Thoracic aorta (tissue), 2 donors: ENCODE measurements around the gene SH3BP4. TPM values are rescaled to one million over a fixed set of nuclear protein-coding genes. Genes with fewer than 3 reads are reported as not detected.

Experiments used
- ATAC-seq: fragments of 150-250 bp; one replicate; pipeline ENCODE4 v1.8.0; 2017; ENCODE audit warnings: low read depth; ENCODE audit not compliant: insufficient number of reproducible peaks, low FRiP score
- DNase-seq: peaks from one replicate; pipeline ENCODE4 v3.0.0-alpha.2; 2020; ENCODE audit warnings: low spot score
- H3K27ac ChIP-seq, 2 donors: fragments of 200-600 bp; sonication (generic); 1 replicate in 1 of 2; 2 replicates in 1 of 2; pipeline ENCODE4 v1.5.1; 2016; ENCODE audit warnings: mild to moderate bottlenecking in 2 of 2, moderate library complexity in 2 of 2
- H3K27me3 ChIP-seq: fragments of 200-600 bp; sonication (generic); replicated peaks from 2 replicates; pipeline ENCODE4 v1.6.0; 2016; ENCODE audit warnings: mild to moderate bottlenecking; ENCODE audit not compliant: insufficient read depth
- H3K36me3 ChIP-seq: fragments of 200-600 bp; sonication (generic); one replicate; pipeline ENCODE4 v1.5.1; 2016
- H3K4me1 ChIP-seq, 2 donors: fragments of 200-600 bp; sonication (generic); 1 replicate in 1 of 2; 2 replicates in 1 of 2; pipeline versions ENCODE4 v1.5.1 to v1.6.0; 2016; ENCODE audit warnings: low read depth in 2 of 2, mild to moderate bottlenecking in 1 of 2; ENCODE audit not compliant: control insufficient read depth in 1 of 2
- H3K4me3 ChIP-seq: fragments of 200-600 bp; sonication (generic); 2 replicates; pipeline ENCODE4 v1.5.1; 2016; ENCODE audit warnings: mild to moderate bottlenecking
- H3K9me3 ChIP-seq: fragments of 200-600 bp; sonication (generic); 2 replicates; pipeline ENCODE4 v1.5.1; 2016
- total RNA-seq, 2 donors: library from RNA; depleted of rRNA; stranded (reverse); fragments of >200 nt; gene quantifications; one replicate each; pipeline versions ENCODE4 v1.1.0 to v1.2.3, GENCODE V29; 2016
- TF ChIP-seq, protein P1 (sequence below): fragments of 200-600 bp; sonication (generic); IDR thresholded peaks from one replicate; pipeline ENCODE4 v1.5.1; 2019; ENCODE audit warnings: antibody characterized with exemption

The SH3BP4 gene
- total RNA-seq, 2 donors from 2014 or later, result 24.0 to 32.4 TPM

DNA sequence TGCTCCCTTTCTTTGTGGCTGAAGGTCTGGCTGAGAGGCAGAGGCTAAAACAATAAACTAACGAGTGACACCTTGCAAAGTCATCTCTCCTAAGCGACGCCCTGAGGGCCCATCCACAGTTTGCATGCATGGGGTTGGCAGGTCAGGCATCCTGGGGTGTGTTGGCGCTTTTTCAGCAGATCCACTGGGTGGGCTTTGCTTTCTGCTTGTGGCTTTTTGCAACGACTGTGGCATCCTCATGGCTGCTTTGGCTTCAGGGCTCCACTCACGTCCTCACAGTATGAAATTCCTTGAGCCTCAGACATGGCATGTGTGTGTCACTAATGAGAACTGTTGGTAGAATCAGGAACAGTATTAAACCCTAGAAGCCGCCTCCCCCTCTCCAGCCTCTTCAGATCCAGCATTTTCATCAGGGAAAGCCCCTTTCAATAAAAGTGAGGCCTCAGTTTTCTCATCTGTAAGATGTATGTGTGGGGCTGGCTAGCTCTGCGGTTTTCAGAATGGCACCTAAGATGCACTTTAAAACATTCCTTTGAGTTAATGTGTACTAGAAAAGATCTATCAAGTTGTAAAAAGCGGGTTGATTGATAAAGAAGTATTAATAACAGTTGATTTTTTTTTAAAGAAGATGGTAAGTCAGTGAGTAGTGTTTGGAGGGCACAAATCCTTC is 72.5 kb downstream of the SH3BP4 start:
- peaks cover 3 to 27% of the 10 kb centered on the region in 2 donors for H3K4me1 ChIP-seq
- DNase-seq, result no peak
- TF ChIP-seq, protein P1, sequence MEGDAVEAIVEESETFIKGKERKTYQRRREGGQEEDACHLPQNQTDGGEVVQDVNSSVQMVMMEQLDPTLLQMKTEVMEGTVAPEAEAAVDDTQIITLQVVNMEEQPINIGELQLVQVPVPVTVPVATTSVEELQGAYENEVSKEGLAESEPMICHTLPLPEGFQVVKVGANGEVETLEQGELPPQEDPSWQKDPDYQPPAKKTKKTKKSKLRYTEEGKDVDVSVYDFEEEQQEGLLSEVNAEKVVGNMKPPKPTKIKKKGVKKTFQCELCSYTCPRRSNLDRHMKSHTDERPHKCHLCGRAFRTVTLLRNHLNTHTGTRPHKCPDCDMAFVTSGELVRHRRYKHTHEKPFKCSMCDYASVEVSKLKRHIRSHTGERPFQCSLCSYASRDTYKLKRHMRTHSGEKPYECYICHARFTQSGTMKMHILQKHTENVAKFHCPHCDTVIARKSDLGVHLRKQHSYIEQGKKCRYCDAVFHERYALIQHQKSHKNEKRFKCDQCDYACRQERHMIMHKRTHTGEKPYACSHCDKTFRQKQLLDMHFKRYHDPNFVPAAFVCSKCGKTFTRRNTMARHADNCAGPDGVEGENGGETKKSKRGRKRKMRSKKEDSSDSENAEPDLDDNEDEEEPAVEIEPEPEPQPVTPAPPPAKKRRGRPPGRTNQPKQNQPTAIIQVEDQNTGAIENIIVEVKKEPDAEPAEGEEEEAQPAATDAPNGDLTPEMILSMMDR, result no peak

DNA sequence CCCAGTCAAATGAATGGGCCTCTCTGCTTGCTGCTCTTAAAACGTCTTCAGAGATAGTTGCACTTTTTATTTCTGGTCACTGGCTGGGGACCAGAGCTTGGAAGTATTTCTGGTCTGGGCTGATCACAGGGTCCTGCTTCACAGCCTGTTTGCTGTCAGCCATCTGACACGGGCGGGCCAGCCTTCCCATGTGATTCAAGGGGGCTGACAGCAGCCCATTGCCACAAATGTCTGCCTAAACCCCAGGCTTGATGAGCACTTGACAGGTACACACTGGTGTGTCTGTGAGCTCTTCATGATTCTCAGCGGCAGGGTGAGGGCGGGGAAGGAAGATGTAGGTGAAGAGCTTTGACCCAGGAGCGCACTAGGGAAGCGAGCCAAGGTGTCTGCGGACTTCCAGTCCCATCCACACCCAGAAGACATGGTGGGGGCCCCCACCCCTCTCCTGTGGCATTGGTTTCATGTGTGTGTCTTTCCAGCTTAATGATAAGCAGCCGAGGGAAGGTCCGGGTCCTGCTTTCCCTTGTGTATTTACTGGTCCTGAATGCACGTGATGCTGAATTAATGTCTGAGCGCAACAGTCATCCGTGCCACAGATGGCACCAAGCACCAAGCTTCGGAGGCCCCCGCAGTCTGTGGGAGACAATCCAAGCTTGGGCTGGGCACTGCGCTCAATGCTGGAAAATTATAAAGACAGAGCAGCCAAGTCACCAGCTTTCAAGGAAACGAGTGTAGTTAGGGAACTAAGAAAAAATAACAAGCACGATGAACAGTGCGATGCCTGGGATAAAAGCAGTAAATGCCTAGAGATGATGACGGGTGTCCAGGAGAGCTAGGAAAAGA is 73.3 kb downstream of the SH3BP4 start:
- no peaks in the 10 kb centered on the region for H3K27me3 ChIP-seq
- DNase-seq, result no peak
- peaks cover 8 to 35% of the 10 kb centered on the region in 2 donors for H3K4me1 ChIP-seq
- TF ChIP-seq, protein P1, result no peak
- H3K27ac ChIP-seq, result no peak overlapping the region
- peak overlapping the region; percentile 5 for H3K4me3 ChIP-seq
- no peaks in the 10 kb centered on the region for H3K36me3 ChIP-seq
- no peaks in the 10 kb centered on the region for H3K9me3 ChIP-seq
- no peak for ATAC-seq

More for the DNA sequence above, 72.5 kb downstream of the SH3BP4 start:
- H3K36me3 ChIP-seq, result no peaks in the 10 kb centered on the region
- H3K27ac ChIP-seq, result no peak overlapping the region
- no peaks in the 10 kb centered on the region for H3K9me3 ChIP-seq
- H3K27me3 ChIP-seq, result no peaks in the 10 kb centered on the region
- no peak overlapping the region for H3K4me3 ChIP-seq
- ATAC-seq, result no peak

DNA sequence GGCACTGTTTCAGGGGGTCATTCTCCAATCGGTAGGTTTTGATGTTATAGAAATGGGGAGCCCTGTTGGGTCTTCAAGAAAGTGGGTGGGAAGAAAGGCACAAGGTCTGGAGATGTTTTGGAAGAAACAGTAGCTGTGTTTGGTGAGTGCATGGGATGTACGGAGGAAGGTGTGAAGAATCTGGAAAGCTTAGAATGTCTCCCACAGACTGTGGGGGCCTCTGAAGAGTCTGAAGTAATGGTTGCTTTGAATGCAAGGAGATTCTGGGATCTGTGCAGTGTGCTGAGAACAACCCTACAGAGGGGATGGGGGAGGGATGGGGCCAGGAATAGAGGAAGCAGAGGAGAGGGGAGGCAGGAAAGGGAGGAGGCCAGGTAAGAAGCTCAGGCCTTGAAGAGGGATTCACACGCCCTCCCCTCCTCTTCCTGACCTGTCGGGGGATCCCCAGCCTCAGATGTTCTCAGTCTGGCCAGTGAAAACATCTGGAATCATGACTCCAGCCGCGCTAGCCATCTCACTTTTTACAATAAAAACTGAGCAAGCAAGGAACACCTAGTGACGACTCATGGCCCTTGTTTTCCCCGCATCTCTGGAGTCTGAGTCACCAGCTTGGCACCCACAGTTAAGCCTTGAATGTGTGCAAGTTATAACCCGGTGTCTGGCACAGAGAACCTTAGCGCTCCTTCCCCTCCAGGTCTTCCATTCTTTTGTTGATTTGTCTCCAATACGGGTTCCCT is 74.2 kb downstream of the SH3BP4 start:
- no peaks in the 10 kb centered on the region for H3K27me3 ChIP-seq
- no peaks in the 10 kb centered on the region for H3K9me3 ChIP-seq
- no peak overlapping the region for H3K4me3 ChIP-seq
- peak; percentile 54 for ATAC-seq
- H3K4me1 ChIP-seq, result peaks cover 8 to 40% of the 10 kb centered on the region in 2 donors
- no peak overlapping the region for H3K27ac ChIP-seq
- DNase-seq, result no peak
- TF ChIP-seq, protein P1, result no peak
- no peaks in the 10 kb centered on the region for H3K36me3 ChIP-seq

DNA sequence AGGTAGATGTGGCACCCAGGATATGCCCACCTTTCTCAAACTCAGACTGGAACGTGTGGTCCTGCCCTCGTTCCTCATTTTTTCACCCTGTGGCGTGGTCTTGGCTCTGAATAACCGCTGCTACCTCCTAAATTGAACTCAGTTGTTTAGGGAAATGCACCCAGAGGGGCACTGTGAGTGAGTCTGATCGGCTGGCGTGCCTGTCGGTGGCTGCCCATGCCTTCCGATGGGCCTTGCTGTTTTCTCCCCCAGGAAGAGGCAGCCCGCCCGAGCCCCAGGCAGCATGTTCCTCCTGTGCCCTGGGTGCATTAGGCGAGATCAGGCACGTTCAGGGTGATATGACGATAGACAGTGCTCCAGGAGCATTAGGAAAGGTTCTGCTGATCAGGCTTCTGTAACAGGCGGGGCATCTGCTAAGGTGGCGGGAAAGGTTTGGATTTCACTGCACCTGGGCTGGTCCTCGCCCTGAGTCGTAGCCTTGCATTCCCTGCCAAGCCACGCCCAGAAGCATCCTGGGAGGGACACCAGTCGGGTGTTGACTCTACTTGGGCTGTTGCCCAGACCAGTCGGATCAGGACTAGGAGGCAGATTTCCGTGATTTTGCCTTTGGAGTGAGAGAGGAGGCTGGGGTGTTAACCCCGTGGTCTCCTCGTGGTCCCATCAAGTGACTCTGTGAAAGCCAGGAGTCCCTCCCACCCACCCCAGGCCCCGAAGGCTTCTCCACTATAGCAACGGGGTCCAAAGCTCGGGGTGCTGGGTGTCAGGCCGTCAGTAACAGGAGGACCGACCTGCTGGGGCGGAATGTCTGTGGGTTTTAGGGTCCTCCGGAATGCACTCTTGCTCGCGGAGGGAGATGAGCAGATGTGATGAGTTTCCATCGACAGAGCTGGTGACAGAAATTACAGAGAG is 75.1 kb downstream of the SH3BP4 start:
- H3K36me3 ChIP-seq, result no peaks in the 10 kb centered on the region
- ATAC-seq (no peak), DNase-seq (no peak)
- no peak overlapping the region for H3K27ac ChIP-seq
- H3K9me3 ChIP-seq, result no peaks in the 10 kb centered on the region
- no peak overlapping the region for H3K4me3 ChIP-seq
- TF ChIP-seq, protein P1, result no peak
- peaks cover 8 to 35% of the 10 kb centered on the region in 2 donors for H3K4me1 ChIP-seq
- no peaks in the 10 kb centered on the region for H3K27me3 ChIP-seq
